Mesendoderm (in vitro differentiated cells): Measurements from ENCODE around the gene PLCL2.

Experiments
- DNase-seq: peaks from one replicate; pipeline ENCODE4 v3.0.0; 2013
- H2AK5ac ChIP-seq: 2 replicates; pipeline ENCODE4 v1.6.1; 2013; ENCODE audit warnings: low read length, inconsistent platforms
- H2BK120ac ChIP-seq: 2 replicates; pipeline ENCODE4 v1.6.1; 2013; ENCODE audit warnings: low read depth, mild to moderate bottlenecking, low read length, moderate library complexity, mixed read lengths
- H2BK15ac ChIP-seq: replicated peaks from 2 replicates; pipeline ENCODE4 v1.6.1; 2013; ENCODE audit warnings: low read depth, mild to moderate bottlenecking, moderate library complexity
- H2BK5ac ChIP-seq: 2 replicates; pipeline ENCODE4 v1.6.1; 2013; ENCODE audit warnings: low read length, inconsistent platforms
- H3K18ac ChIP-seq: 2 replicates; pipeline ENCODE4 v1.6.1; 2013; ENCODE audit warnings: mild to moderate bottlenecking, low read length, mixed read lengths
- H3K23ac ChIP-seq: one replicate; pipeline ENCODE4 v1.6.1; 2013; ENCODE audit warnings: low read length
- H3K27ac ChIP-seq: 2 replicates; pipeline ENCODE4 v1.5.1; 2013; ENCODE audit warnings: low read depth, mild to moderate bottlenecking, inconsistent platforms, low read length, moderate library complexity
- H3K27me3 ChIP-seq: 2 replicates; pipeline ENCODE4 v1.6.1; 2013; ENCODE audit warnings: low read length, control low read depth, mild to moderate bottlenecking, inconsistent platforms; ENCODE audit not compliant: insufficient read depth, poor library complexity
- H3K36me3 ChIP-seq: 2 replicates; pipeline ENCODE4 v1.6.1; 2013; ENCODE audit warnings: low read length, inconsistent platforms; ENCODE audit not compliant: control insufficient read depth, insufficient read depth
- H3K4ac ChIP-seq: one replicate; pipeline ENCODE4 v1.6.1; 2013; ENCODE audit warnings: low read depth, mild to moderate bottlenecking, low read length, moderate library complexity
- H3K4me1 ChIP-seq: 2 replicates; pipeline ENCODE4 v1.6.1; 2013; ENCODE audit warnings: low read depth, low read length, inconsistent platforms; ENCODE audit not compliant: control insufficient read depth
- H3K4me2 ChIP-seq: 2 replicates; pipeline ENCODE4 v1.6.1; 2013; ENCODE audit warnings: low read length
- H3K4me3 ChIP-seq: 2 replicates; pipeline ENCODE4 v1.5.1; 2013; ENCODE audit warnings: mild to moderate bottlenecking, low read length
- H3K56ac ChIP-seq: one replicate; pipeline ENCODE4 v1.6.1; 2013; ENCODE audit warnings: low read length
- H3K79me1 ChIP-seq: 2 replicates; pipeline ENCODE4 v1.6.1; 2013; ENCODE audit warnings: low read length, inconsistent platforms
- H3K79me2 ChIP-seq: 2 replicates; pipeline ENCODE4 v1.6.1; 2013; ENCODE audit warnings: mild to moderate bottlenecking, low read length; ENCODE audit not compliant: control insufficient read depth, insufficient read depth
- H3K9ac ChIP-seq: 2 replicates; pipeline ENCODE4 v1.6.1; 2013; ENCODE audit warnings: low read length, inconsistent platforms
- H4K5ac ChIP-seq: one replicate; pipeline ENCODE4 v1.6.1; 2013; ENCODE audit warnings: low read length
- H4K8ac ChIP-seq: one replicate; pipeline ENCODE4 v1.6.1; 2013; ENCODE audit warnings: low read depth, mild to moderate bottlenecking, control low read depth, low read length, moderate library complexity
- WGBS: extraction: QIAGEN DNeasy Blood & Tissue Kit; methylation state at CpG from one replicate; pipeline ENCODE4 v1.1.7; 2013; ENCODE audit warnings: low lambda C conversion rate, missing lambda C conversion rate; ENCODE audit not compliant: insufficient coverage; ENCODE audit errors: extremely low coverage; 5-methylcytosine and 5-hydroxymethylcytosine counted together

PLCL2 gene

DNA sequence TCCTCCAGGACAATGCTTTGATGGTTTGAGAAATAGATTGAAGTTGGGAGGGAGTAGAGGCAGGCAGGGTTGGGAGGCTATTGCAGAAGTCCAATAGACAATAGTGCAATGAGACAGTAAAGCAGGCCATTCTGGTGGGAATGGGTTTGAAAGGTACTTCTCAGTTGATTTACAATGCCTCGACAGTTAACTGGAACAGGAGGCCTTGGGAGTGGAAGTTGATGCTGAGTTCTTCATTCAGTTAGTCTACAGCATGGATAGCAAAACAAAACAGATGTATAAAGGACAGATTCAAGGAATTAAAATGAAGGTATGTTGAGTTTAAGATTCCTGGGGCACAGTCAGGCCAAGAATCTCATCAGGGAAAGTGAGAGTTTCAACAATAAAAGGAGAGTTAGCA lies 6.8 kb upstream of the PLCL2 start:
- Histone ChIP-seq H2BK5ac (no peak overlapping the region), H3K23ac (no peak overlapping the region), H3K27me3 (peaks cover 2% of the 10 kb centered on the region), H3K4me1 (no peaks in the 10 kb centered on the region), H2BK120ac (no peak overlapping the region), H3K4me3 (no peak overlapping the region), H3K79me2 (no peaks in the 10 kb centered on the region), H3K4me2 (no peak overlapping the region), H3K18ac (no peak overlapping the region), H4K8ac (no peak overlapping the region), H3K79me1 (no peaks in the 10 kb centered on the region), H3K4ac (no peak overlapping the region), H3K27ac (no peak overlapping the region), H3K56ac (no peak overlapping the region), H2BK15ac (no peak overlapping the region), H2AK5ac (no peak overlapping the region), H3K36me3 (no peaks in the 10 kb centered on the region), H3K9ac (no peak overlapping the region), H4K5ac (no peak overlapping the region)
- no CpG with 5 or more reads among the region's 1 CpG for WGBS
- no peak for DNase-seq

DNA sequence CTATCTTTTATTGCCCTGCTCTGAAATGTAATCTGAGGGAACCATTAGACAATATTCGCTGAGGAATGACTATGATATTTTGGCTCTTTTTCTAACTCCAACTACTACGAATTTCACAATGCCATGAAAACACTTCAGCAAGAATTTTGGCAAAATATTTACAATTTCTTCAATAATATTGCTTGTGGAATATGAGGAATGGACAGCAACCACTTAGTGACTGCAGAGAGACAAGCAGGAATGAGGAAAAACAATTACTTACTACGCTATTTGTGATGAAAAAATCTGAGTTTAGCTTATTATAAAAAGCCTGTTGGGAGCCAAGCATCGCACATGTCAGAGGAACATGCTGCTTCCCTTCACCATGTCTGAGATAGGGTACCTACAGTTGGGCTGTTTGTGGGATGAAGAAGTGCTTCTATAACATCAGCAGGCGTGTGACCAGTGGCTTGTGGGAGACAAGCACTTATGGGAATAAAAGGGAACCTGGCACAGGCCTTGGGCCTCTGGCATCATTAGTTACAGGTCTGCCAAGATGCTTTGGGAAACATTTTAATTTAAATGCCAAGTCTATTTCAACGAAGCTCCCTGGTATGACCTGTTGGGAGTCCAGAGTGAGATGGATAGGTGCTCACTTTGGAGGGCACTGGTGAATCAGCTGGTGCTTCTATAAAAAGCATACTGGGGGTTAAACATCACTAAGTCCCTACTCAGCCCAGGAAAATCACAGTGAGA lies 2.7 kb upstream of the PLCL2 start:
- Histone ChIP-seq H3K56ac (no peak overlapping the region), H2AK5ac (no peak overlapping the region), H3K27ac (no peak overlapping the region), H3K4me1 (no peaks in the 10 kb centered on the region), H3K23ac (no peak overlapping the region), H2BK5ac (no peak overlapping the region), H3K4me2 (no peak overlapping the region), H3K79me1 (no peaks in the 10 kb centered on the region), H3K36me3 (no peaks in the 10 kb centered on the region), H4K8ac (no peak overlapping the region), H3K79me2 (no peaks in the 10 kb centered on the region), H3K27me3 (peaks cover 4% of the 10 kb centered on the region), H3K4me3 (no peak overlapping the region), H3K18ac (no peak overlapping the region), H3K9ac (no peak overlapping the region), H4K5ac (no peak overlapping the region), H2BK15ac (no peak overlapping the region), H3K4ac (no peak overlapping the region), H2BK120ac (no peak overlapping the region)
- no peak for DNase-seq
- WGBS, result no CpG with 5 or more reads among the region's 6 CpGs

DNA sequence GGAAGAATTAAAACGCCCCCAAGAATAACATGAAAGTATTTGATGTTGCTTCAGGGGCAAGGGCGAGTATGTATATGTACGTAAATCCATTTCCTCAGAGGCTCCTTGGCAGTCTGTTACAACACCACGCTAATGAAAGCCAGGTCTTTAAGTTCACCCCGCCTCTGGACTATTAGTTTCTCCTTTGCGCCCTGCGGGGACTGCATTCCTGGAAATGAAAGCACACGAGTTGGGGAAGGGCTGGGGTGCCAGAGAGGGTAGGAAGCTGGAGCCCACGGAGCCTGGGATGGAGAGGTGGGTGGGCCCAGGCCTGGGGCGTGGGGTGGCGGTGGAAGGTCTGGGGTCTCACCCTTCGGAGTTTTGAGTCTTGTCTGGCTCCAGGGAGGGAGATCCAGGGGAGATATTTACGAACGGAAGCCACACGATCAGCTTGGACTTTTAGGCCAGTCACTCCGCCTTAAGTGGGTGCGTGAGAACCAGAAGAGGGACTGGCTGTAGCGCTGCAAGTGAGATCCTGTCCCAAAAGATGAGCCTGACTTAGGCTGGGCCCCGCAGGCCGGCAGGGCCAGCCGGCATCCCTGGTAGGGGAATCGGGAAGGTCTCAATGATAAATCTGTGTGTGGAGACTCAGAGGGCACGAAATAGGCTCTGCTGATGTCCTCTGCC lies 1.6 kb upstream of the PLCL2 start:
- DNase-seq, result peak; percentile 31

DNA sequence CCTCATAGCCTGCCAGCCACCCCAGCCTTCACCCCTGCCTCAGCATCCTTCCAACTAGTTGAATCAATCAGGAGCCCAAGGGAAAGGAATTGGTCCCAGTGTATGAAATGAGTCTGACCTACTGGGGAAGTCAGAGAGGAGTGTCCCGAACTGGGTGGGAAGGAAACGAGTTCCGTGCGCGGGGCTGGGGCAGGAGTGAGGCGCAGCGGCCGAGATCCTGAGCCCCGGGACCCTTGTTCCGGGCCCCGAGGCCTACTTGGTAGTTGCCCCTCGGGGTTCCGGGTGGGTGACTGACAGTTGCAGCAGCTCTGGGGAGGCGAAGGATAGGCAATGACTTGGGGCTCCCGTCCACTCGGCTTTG lies 1.1 kb upstream of the PLCL2 start:
- no peaks in the 10 kb centered on the region for H3K79me2 ChIP-seq
- no peak overlapping the region for H4K5ac ChIP-seq
- H3K18ac ChIP-seq, result no peak overlapping the region
- H3K4me1 ChIP-seq, result no peaks in the 10 kb centered on the region
- H3K79me1 ChIP-seq, result no peaks in the 10 kb centered on the region
- no peak overlapping the region for H3K4ac ChIP-seq
- H2BK120ac ChIP-seq, result no peak overlapping the region
- H3K4me2 ChIP-seq, result peak overlapping the region; percentile 61
- peaks cover 4% of the 10 kb centered on the region for H3K27me3 ChIP-seq
- no peak overlapping the region for H3K27ac ChIP-seq
- WGBS, result no CpG with 5 or more reads among the region's 16 CpGs
- peak; percentile 14 for DNase-seq
- peak overlapping the region; percentile 74 for H3K56ac ChIP-seq
- H3K23ac ChIP-seq, result no peak overlapping the region
- no peaks in the 10 kb centered on the region for H3K36me3 ChIP-seq
- no peak overlapping the region for H3K4me3 ChIP-seq
- no peak overlapping the region for H4K8ac ChIP-seq
- H3K9ac ChIP-seq, result peak overlapping the region; percentile 45
- no peak overlapping the region for H2BK5ac ChIP-seq
- no peak overlapping the region for H2BK15ac ChIP-seq
- no peak overlapping the region for H2AK5ac ChIP-seq

More for the DNA sequence above, 1.6 kb upstream of the PLCL2 start:
- Histone ChIP-seq H3K4me2 (no peak overlapping the region), H3K4me1 (no peaks in the 10 kb centered on the region), H4K5ac (no peak overlapping the region), H3K56ac (peak overlapping the region; percentile 74), H4K8ac (no peak overlapping the region), H3K27ac (no peak overlapping the region), H3K79me1 (no peaks in the 10 kb centered on the region), H2BK5ac (no peak overlapping the region), H2BK15ac (no peak overlapping the region), H2AK5ac (no peak overlapping the region), H3K23ac (peak overlapping the region; percentile 66), H3K18ac (no peak overlapping the region), H3K27me3 (peaks cover 4% of the 10 kb centered on the region), H3K9ac (no peak overlapping the region), H3K36me3 (no peaks in the 10 kb centered on the region), H3K4ac (no peak overlapping the region), H3K4me3 (no peak overlapping the region), H3K79me2 (no peaks in the 10 kb centered on the region), H2BK120ac (no peak overlapping the region)
- no CpG with 5 or more reads among the region's 23 CpGs for WGBS

DNA sequence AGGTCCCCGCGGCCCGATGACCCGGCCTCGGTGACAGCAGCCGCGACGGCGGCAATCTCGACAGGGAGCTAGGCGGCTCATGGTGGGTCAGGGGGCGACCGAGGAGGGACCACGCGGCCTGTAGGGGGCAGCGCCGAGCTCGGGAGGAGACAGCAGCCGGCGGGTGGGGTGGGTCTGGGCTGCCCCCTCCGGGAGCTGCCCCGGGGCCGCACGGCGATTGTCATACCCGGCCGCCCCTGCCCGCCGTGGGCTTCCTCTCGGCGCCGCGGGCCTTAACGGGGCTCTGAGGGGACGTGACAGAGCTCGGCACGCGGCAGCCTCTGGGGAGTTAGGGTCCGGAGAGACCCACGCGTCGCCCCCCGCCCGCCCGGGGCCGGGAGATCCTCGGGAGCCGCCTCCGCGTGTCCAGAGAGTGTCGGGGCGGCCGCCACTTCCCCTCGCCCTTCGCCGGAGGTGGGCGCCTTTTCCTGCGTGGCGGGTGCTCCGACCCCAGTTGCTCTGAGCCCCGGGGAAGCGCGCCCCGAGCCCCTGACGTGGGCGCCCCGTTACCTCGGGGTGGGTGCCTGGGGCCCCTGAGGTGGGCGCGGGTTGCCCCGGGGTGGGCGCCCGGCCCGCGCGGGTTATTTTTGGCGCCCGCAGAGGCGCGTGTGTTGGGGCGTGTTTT lies 539 bp upstream of the PLCL2 start:
- no peak overlapping the region for H2BK15ac ChIP-seq
- H2BK5ac ChIP-seq, result no peak overlapping the region
- H3K27me3 ChIP-seq, result peaks cover 4% of the 10 kb centered on the region
- H4K8ac ChIP-seq, result no peak overlapping the region
- WGBS, result no CpG with 5 or more reads among the region's 81 CpGs
- H3K27ac ChIP-seq, result no peak overlapping the region
- H3K18ac ChIP-seq, result peak overlapping the region; percentile 89
- peak overlapping the region; percentile 74 for H3K56ac ChIP-seq
- H3K23ac ChIP-seq, result no peak overlapping the region
- H3K4ac ChIP-seq, result no peak overlapping the region
- no peaks in the 10 kb centered on the region for H3K4me1 ChIP-seq
- H3K9ac ChIP-seq, result peak overlapping the region; percentile 63
- peak overlapping the region; percentile 57 for H3K4me3 ChIP-seq
- peak; percentile 78 for DNase-seq
- H3K4me2 ChIP-seq, result peak overlapping the region; percentile 61
- no peak overlapping the region for H4K5ac ChIP-seq
- H2BK120ac ChIP-seq, result no peak overlapping the region
- no peaks in the 10 kb centered on the region for H3K36me3 ChIP-seq
- no peaks in the 10 kb centered on the region for H3K79me1 ChIP-seq
- H2AK5ac ChIP-seq, result no peak overlapping the region
- no peaks in the 10 kb centered on the region for H3K79me2 ChIP-seq
